Natural killer cell treated with Interleukin-12 subunit alpha and Interleukin-12 subunit beta and Interleukin-15 and Interleukin-18, amount 100 ng/mL, for 72 hours (primary cell): ENCODE data around the gene ABCA8. TPM values are rescaled to one million over a fixed set of nuclear protein-coding genes. Genes with fewer than 3 reads are reported as not detected.

Experiments
- ATAC-seq, 2 donors: fragments of 150-1000 bp; cut with Tn5 transposase in 1 of 2; sonication (Bioruptor Pico), chemical (Tn5 transposase) in 1 of 2; 2 replicates each; pipeline ENCODE4 v1.10.0; 2021
- DNase-seq: peaks from one replicate; pipeline ENCODE4 v3.0.0; 2022; ENCODE audit warnings: low spot score
- H3K27ac Mint-ChIP-seq, 2 donors: 1 replicate in 1 of 2; 2 replicates in 1 of 2; pipeline ENCODE4 v1.8.0; 2022; ENCODE audit warnings: mixed read lengths in 2 of 2, mild to moderate bottlenecking in 1 of 2, moderate library complexity in 1 of 2
- H3K27me3 Mint-ChIP-seq, 2 donors: 1 replicate in 1 of 2; 2 replicates in 1 of 2; pipeline ENCODE4 v1.8.0; 2022; ENCODE audit warnings: mixed read lengths in 2 of 2
- H3K36me3 Mint-ChIP-seq: one replicate; pipeline ENCODE4 v1.8.0; 2022; ENCODE audit warnings: mixed read lengths
- H3K4me1 Mint-ChIP-seq, 2 donors: 1 replicate in 1 of 2; 2 replicates in 1 of 2; pipeline ENCODE4 v1.8.0; 2022; ENCODE audit warnings: low read depth in 2 of 2, mixed read lengths in 2 of 2, mild to moderate bottlenecking in 1 of 2
- H3K4me3 Mint-ChIP-seq: one replicate; pipeline ENCODE4 v1.8.0; 2022; ENCODE audit warnings: mixed read lengths
- H3K9me3 Mint-ChIP-seq: 2 replicates; pipeline ENCODE4 v1.8.0; 2022; ENCODE audit warnings: mixed read lengths
- total RNA-seq, 2 donors: library from RNA; stranded (reverse); gene quantifications; one replicate each; pipeline ENCODE4 v1.2.3, GENCODE V29; 2022

Gene ABCA8
- total RNA-seq, 2 donors from 2014 or later, result not detected

DNA sequence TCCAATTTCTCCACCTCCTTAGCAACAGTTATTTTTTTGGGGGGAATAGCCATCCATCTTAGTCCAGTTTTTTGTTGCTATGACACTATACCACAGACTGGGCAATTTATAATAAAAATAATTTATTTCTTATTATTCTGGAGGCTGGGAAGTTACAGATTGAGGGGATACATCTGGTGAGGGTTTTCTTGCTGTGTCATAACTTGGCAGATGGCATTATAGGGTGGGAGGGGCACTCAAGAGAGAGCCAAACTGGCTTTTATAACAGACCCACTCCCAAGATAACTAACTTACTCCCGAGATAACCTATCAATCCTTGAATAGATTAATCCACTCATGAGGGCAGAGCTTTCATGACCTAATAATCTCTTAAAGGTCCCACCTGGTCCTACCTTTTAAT lies 84.2 kb downstream of the ABCA8 start:
- Mint-ChIP-seq H3K36me3 (no peaks in the 10 kb centered on the region), H3K4me1 (no peaks in the 10 kb centered on the region), H3K4me3 (no peak overlapping the region), H3K27ac (no peak overlapping the region), H3K9me3 (no peaks in the 10 kb centered on the region), H3K27me3 (peaks cover 10 to 21% of the 10 kb centered on the region in 2 donors)
- DNase-seq (no peak), ATAC-seq (no peak)

GRCh38 chr17:68870161-68870826 lies 84.9 kb downstream of the ABCA8 start:
- H3K27ac Mint-ChIP-seq, result no peak overlapping the region
- no peak for ATAC-seq
- H3K4me1 Mint-ChIP-seq, result no peaks in the 10 kb centered on the region
- no peaks in the 10 kb centered on the region for H3K36me3 Mint-ChIP-seq
- no peak overlapping the region for H3K4me3 Mint-ChIP-seq
- no peak for DNase-seq
- H3K9me3 Mint-ChIP-seq, result no peaks in the 10 kb centered on the region
- peaks cover 10 to 14% of the 10 kb centered on the region in 2 donors for H3K27me3 Mint-ChIP-seq

GRCh38 chr17:68868708-68869107 lies 86.5 kb downstream of the ABCA8 start:
- H3K27me3 Mint-ChIP-seq, result peaks cover 7 to 11% of the 10 kb centered on the region in 2 donors
- H3K27ac Mint-ChIP-seq, result no peak overlapping the region
- no peaks in the 10 kb centered on the region for H3K4me1 Mint-ChIP-seq
- H3K9me3 Mint-ChIP-seq, result no peaks in the 10 kb centered on the region
- no peak for DNase-seq
- no peaks in the 10 kb centered on the region for H3K36me3 Mint-ChIP-seq
- H3K4me3 Mint-ChIP-seq, result no peak overlapping the region
- ATAC-seq, result no peak

DNA sequence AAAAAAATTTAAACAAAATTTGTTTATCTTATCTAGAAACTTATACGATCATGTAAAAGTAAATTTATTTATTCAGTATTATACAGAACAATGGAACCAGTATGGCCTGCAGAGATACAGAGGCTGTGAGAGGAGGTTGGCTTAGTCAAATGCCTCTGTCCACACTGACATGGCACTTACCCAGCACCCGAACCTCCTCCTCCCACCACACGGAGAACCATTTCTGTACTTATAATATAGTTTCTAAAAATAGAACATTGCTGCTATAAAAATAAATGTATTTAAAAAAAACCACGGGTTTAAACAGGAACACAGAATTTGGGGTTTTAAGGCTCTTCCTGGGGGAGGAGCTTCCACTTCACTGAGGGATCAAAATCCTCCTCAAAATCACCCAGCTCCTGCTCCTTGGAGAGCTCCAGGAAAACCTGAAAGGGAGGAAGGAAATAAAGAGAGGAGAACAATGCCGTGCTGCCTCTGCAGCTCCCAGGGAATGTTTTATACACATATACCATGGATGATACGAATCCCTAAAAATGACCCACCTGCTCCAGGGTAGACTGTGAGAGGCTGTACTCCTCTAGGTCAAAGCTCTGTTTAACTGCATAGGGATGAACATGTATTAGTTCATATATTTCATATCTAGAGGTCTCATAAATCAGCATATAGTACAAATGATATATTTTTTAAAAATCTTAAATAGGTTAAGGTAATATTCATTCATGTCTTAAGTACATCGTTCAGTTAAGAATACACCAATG lies 87.3 kb downstream of the ABCA8 start:
- no peaks in the 10 kb centered on the region for H3K4me1 Mint-ChIP-seq
- H3K9me3 Mint-ChIP-seq, result no peaks in the 10 kb centered on the region
- peaks cover 7 to 11% of the 10 kb centered on the region in 2 donors for H3K27me3 Mint-ChIP-seq
- ATAC-seq (no peak), DNase-seq (no peak)
- H3K27ac Mint-ChIP-seq, result no peak overlapping the region
- no peaks in the 10 kb centered on the region for H3K36me3 Mint-ChIP-seq
- H3K4me3 Mint-ChIP-seq, result no peak overlapping the region

DNA sequence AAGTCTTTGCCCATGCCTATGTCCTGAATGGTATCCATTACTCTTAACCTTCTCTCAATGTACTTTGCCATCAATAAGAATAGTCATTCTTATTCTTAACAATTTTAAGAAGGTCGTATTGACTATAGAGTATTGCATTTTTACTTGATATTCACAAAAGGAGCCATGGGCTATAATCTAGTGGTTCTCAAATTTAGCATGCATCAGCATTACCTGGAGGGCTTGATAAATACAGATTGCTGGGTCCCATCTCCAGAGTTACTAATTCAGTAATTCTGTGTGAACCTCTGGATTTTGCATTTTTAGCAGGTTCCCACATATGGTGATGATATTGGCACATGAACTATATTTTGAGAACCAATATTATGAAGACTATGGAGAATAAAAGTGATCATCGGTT lies 89.6 kb downstream of the ABCA8 start:
- no peak for ATAC-seq

DNA sequence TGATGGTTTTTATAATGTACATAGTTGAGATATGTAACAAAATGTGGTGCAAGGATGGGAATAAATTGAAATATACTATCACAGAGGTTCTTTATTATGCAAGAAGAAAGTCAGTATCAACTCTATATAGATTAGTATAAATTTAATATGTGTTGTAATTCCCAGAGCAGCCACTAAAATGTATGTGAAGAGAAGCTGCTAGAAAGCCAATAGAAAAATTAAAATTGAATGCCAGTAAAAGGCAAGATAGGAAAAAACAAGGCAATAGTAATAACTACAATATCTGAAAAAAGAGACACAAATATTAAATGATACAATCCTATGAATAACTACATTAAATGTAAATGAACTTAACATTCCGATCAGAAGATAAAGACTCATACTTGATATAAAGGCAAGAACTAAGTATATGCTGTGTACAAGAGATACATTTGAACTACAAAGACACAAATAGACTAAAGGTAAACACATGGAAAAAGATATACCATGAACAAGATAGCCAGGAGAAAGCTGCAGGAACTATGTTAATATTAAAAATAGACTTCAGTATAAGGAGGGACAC lies 92.0 kb downstream of the ABCA8 start:
- ATAC-seq (no peak), DNase-seq (no peak)
- no peaks in the 10 kb centered on the region for H3K9me3 Mint-ChIP-seq
- no peaks in the 10 kb centered on the region for H3K36me3 Mint-ChIP-seq
- peaks cover 8 to 26% of the 10 kb centered on the region in 2 donors for H3K27me3 Mint-ChIP-seq
- no peak overlapping the region for H3K4me3 Mint-ChIP-seq
- no peaks in the 10 kb centered on the region for H3K4me1 Mint-ChIP-seq
- no peak overlapping the region for H3K27ac Mint-ChIP-seq

More for the DNA sequence above, 89.6 kb downstream of the ABCA8 start:
- Mint-ChIP-seq H3K27ac (no peak overlapping the region), H3K9me3 (no peaks in the 10 kb centered on the region), H3K4me3 (no peak overlapping the region), H3K36me3 (no peaks in the 10 kb centered on the region), H3K27me3 (peaks cover 11 to 27% of the 10 kb centered on the region in 2 donors), H3K4me1 (no peaks in the 10 kb centered on the region)
- no peak for DNase-seq

GRCh38 chr17:68861602-68862001 lies 93.6 kb downstream of the ABCA8 start:
- Mint-ChIP-seq H3K36me3 (no peaks in the 10 kb centered on the region), H3K27me3 (peaks cover 11 to 29% of the 10 kb centered on the region in 2 donors), H3K9me3 (no peaks in the 10 kb centered on the region), H3K4me1 (no peaks in the 10 kb centered on the region), H3K4me3 (no peak overlapping the region), H3K27ac (no peak overlapping the region)
- ATAC-seq (no peak), DNase-seq (no peak)

DNA sequence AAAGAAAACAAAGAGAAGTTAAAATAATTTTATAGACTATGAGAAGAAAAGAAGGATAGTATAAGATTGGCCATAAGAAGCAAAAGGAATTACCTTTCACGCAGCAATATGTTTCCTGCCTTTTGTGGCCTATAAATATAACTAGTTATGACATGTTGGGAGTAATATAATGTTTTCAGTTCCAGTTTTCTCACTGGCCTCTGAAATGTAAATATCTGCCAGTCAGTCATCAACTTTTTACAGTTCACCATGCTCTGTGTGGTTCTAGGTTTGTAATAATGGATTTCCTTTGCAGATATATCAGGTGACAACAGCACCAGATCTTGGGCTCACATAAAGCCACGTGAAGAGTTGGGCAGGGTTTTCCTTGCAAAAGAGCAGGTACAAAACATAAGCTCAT lies 94.3 kb downstream of the ABCA8 start:
- Mint-ChIP-seq H3K4me3 (no peak overlapping the region), H3K4me1 (no peaks in the 10 kb centered on the region), H3K36me3 (no peaks in the 10 kb centered on the region), H3K27me3 (peaks cover 11 to 32% of the 10 kb centered on the region in 2 donors), H3K27ac (no peak overlapping the region), H3K9me3 (no peaks in the 10 kb centered on the region)
- DNase-seq, result no peak
- ATAC-seq, result no peak

GRCh38 chr17:68854452-68854851 lies 100.7 kb downstream of the ABCA8 start:
- Mint-ChIP-seq H3K27me3 (peaks cover 12 to 30% of the 10 kb centered on the region in 2 donors), H3K9me3 (no peaks in the 10 kb centered on the region), H3K4me3 (no peak overlapping the region), H3K27ac (no peak overlapping the region), H3K4me1 (no peaks in the 10 kb centered on the region), H3K36me3 (no peaks in the 10 kb centered on the region)
- ATAC-seq (no peak), DNase-seq (no peak)

DNA sequence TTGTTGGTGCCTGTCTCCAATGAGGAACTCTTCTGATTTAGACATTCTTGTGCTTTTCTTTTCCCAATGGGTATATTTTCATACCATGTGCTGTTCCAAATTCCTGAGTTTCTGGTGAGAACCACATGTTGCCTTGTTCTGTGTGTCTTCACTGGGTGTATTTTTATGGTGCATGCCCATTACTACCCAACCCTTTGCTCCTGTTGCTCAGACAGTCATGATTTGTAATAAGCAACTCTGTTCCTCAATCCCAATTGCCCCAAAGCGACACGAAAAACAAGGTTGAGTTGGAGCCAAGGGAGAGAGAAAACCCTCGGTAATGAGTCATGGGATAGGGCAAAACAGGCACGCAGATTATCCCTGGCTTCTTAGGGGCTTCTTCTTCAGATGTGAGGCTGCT lies 101.8 kb downstream of the ABCA8 start:
- H3K27me3 Mint-ChIP-seq, result peaks cover 12 to 37% of the 10 kb centered on the region in 2 donors
- no peak overlapping the region for H3K4me3 Mint-ChIP-seq
- DNase-seq (no peak), ATAC-seq (no peak)
- H3K27ac Mint-ChIP-seq, result no peak overlapping the region
- H3K4me1 Mint-ChIP-seq, result no peaks in the 10 kb centered on the region
- H3K36me3 Mint-ChIP-seq, result no peaks in the 10 kb centered on the region
- H3K9me3 Mint-ChIP-seq, result no peaks in the 10 kb centered on the region

DNA sequence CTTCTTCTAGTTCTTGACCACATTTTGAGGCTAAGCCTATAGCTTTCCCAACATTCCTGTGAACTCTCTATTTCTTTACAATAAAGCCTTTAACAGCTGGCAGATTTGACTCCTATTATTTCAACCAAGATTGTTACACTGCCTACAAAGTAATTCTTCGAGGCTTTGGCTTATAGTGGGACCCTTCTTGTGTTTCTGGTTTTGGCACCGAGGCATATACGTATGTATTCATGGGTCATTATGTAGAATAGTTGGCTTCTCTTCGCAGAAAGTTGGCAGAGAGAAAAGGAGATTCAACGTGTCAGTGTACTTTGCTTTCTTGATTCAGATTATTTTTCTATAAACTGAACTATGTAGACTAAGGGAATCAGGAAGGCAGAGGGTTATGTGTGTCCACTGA lies 102.2 kb downstream of the ABCA8 start:
- H3K4me1 Mint-ChIP-seq, result no peaks in the 10 kb centered on the region
- H3K27ac Mint-ChIP-seq, result no peak overlapping the region
- H3K9me3 Mint-ChIP-seq, result no peaks in the 10 kb centered on the region
- no peaks in the 10 kb centered on the region for H3K36me3 Mint-ChIP-seq
- peaks cover 13 to 39% of the 10 kb centered on the region in 2 donors for H3K27me3 Mint-ChIP-seq
- no peak overlapping the region for H3K4me3 Mint-ChIP-seq
- DNase-seq, result no peak
- ATAC-seq, result no peak

- no peak overlapping the region for H3K27ac Mint-ChIP-seq
- H3K27me3 Mint-ChIP-seq, result peaks cover 16 to 42% of the 10 kb centered on the region in 2 donors
- no peaks in the 10 kb centered on the region for H3K36me3 Mint-ChIP-seq
- no peak overlapping the region for H3K4me3 Mint-ChIP-seq
- no peaks in the 10 kb centered on the region for H3K9me3 Mint-ChIP-seq
- no peaks in the 10 kb centered on the region for H3K4me1 Mint-ChIP-seq
- no peak for ATAC-seq
- no peak for DNase-seq
Measured at GRCh38 chr17:68851890-68852289, 103.3 kb downstream of the ABCA8 start.

GRCh38 chr17:68850749-68851510 lies 104.3 kb downstream of the ABCA8 start:
- no peak overlapping the region for H3K27ac Mint-ChIP-seq
- no peak overlapping the region for H3K4me3 Mint-ChIP-seq
- ATAC-seq (no peak), DNase-seq (no peak)
- H3K27me3 Mint-ChIP-seq, result peaks cover 14 to 36% of the 10 kb centered on the region in 2 donors
- no peaks in the 10 kb centered on the region for H3K4me1 Mint-ChIP-seq
- no peaks in the 10 kb centered on the region for H3K36me3 Mint-ChIP-seq
- no peaks in the 10 kb centered on the region for H3K9me3 Mint-ChIP-seq
